ENCODE measurements around the gene RAB11FIP3.
A peak's percentile ranks its signal among the peaks of the same experiment; 100 is the strongest.
"Not testable (repeated sequence)": the region's sequence is repeated elsewhere in the genome, so short reads cannot be mapped to it uniquely, and the experiment has no call there.

Gene RAB11FIP3, protein sequence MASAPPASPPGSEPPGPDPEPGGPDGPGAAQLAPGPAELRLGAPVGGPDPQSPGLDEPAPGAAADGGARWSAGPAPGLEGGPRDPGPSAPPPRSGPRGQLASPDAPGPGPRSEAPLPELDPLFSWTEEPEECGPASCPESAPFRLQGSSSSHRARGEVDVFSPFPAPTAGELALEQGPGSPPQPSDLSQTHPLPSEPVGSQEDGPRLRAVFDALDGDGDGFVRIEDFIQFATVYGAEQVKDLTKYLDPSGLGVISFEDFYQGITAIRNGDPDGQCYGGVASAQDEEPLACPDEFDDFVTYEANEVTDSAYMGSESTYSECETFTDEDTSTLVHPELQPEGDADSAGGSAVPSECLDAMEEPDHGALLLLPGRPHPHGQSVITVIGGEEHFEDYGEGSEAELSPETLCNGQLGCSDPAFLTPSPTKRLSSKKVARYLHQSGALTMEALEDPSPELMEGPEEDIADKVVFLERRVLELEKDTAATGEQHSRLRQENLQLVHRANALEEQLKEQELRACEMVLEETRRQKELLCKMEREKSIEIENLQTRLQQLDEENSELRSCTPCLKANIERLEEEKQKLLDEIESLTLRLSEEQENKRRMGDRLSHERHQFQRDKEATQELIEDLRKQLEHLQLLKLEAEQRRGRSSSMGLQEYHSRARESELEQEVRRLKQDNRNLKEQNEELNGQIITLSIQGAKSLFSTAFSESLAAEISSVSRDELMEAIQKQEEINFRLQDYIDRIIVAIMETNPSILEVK

DNA sequence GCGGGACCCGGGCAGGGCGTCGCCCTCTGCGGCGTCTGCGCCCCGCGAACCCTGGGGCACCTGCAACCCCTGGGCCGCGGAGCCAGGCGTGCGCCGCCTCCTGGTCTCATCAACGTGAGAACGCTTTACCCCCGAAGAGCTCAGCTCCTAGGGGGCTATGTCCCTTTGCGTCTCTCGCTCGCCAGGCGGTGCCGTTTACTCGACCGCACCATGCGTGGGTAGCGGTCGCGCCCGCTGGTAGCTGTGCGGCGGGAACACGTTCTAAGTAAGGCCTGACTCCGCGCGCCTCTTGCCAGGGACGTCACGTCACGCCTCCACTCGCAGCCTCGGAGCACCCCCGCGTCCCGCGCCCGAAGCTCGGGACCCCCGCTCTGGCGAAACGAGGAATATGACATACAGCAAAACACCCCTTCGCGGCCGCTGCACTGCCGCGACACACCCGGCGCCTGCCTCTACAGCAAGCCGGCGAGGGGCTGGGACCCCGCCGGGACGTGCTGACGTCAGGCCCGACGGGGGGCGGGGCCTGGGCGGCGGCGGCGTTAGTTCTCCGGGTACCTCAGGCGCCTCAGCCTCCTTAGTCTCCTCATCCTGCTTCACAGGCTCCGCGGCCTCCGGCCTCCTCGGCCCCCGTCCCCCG lies at the start of gene RAB11FIP3:
Gene RAB11FIP3, plus strand, starts transcription at position 568 of the 637 bp plus-strand sequence. CDS start 358 bp downstream, outside the sequence.
- peak; percentile 89 for DNase-seq (ENCODE audit: low spot score)

DNA sequence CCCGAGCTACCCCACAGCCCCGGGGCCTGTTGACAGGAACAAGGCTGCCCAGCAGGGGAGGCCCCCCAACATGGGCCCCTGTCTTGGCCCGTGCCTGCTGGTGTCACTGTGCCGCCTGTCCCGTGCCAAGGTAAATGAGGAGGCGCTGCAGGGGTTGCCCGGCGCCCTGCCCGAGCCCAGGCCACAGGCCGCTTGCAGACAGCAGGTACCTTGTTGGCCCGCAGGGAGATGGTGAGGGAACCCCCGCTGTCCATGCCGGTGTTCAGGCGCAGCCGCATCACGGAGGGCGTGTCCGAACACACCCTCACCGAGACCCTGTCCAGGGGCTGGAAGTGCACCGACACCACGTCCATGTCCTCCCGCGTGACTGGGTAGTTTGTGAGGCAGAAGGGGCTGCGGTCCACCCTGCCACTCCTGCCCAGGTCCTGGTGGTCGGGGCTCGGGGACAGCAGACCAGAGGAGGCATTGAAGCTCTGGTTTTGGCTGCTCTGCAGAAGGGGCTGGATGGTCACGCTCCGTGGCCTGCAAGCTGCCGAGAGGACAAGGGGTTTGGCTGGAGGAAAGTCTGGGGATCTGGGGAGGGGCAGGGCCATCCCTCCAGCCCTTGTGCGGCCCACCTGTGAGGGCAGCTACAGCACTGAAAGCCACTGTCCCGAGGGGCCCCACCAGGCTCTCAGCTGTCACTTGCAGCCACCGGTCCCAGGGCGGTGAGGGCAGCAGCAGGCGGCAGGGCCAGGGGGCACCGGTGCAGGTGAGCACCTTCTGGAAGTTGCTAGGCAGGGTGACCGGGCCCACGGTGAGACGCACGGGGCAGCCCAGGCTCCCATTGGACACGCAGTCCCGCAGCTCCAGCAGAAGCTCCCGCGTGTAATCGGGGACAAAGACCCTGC lies 49.3 kb upstream of the RAB11FIP3 start:
- DNase-seq (ENCODE audit: low spot score): no peak

DNA sequence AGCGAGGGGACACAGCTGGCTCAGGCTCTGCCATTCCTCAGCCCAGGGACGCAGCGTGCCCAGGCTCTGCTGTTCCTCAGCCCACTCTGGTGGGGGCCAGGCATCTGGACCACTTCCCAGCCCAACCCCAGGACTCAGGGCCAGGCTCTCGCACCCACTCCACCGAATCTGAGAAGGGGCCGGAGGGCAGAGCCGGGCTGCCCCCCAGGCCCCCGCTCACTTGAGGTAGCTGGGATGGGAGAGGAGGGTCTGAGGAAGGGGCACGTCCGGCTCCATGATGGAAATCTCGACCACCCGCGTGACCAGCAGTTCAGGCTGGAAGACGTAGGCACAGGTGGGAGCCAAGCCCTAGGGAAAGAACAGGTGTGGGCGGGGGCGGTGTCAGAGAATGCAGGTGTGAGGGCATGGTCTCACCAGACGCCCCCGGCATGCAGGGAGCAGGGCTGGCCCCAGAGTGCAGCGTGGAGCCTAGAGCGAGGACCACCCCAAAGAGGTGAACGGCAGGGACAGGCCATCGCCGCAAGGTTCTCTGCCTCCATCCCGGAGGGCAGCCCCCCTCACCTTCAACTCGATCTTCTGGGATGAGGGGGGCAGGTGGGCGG lies 48.5 kb upstream of the RAB11FIP3 start:
- DNase-seq (ENCODE audit: low spot score): no peak

DNA sequence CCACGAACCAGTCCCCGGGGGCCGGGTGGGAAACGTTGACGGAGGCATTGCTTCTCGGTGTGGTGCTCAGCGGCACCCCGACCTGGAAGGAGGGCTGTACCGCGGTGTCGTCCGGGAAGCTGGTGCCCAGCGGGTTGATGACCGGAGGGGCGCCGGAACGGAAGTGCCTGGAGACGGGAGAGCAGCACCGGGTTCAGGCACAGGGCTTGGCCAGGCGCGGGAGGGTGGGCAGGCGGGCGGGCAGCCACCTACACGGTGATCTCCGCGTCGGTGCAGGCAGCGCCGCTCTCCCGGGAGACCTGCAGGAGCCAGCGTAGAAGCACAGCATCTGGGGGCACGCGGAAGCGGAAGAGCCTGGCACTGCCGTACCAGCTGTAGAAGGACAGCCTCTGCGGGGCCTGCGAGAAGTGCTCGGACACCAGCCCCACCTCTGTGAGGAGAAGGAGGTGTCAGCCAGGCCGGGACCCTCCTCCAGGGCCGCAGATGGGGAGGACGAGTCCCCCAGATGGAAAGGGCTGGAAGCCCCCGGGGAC lies 48.0 kb upstream of the RAB11FIP3 start:
- no peak for DNase-seq (ENCODE audit: low spot score)

DNA sequence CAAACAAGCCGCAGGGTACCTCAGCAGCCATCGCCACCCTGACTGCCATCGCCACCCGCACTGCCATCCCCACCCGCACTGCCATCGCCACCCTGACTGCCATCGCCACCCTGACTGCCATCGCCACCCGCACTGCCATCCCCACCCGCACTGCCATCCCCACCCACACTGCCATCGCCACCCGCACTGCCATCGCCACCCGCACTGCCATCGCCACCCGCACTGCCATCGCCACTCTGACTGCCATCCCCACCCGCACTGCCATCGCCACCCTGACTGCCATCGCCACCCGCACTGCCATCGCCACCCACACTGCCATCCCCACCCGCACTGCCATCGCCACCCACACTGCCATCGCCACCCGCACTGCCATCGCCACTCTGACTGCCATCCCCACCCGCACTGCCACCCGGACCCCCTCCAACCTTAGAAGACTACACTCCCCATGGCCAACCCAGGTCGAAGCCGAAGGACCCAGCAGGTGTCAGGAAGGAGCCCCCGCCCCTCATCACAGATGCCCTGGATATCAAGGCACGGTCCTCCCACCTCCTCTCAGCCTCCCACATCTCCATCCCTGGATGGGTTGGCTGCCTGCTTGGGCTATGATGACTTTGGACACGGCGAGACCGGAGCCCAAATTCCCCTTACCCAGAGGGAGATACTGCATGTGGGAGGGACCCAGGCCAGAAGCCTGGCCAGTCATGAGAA lies 47.2 kb upstream of the RAB11FIP3 start:
- DNase-seq (ENCODE audit: low spot score): not testable (repeated sequence)

DNA sequence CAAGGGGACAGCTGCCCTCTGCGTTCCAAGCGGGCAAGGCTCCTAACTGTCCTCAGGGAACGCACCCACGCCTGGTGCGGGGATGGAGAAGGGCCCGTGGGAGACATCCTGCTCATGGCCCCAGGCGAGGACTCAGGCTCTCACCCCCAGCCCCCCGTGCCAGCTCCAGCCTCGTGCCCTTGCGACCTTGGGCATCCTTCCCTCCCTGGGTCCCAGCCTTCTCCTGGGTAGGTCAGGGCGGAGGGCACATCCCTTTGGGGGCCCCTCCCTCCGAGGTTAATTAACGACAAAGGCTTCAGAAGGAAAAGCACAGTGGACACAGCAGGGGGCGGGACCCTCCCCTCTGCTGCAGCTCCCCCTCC lies 46.6 kb upstream of the RAB11FIP3 start:
- DNase-seq (ENCODE audit: low spot score): no peak

DNA sequence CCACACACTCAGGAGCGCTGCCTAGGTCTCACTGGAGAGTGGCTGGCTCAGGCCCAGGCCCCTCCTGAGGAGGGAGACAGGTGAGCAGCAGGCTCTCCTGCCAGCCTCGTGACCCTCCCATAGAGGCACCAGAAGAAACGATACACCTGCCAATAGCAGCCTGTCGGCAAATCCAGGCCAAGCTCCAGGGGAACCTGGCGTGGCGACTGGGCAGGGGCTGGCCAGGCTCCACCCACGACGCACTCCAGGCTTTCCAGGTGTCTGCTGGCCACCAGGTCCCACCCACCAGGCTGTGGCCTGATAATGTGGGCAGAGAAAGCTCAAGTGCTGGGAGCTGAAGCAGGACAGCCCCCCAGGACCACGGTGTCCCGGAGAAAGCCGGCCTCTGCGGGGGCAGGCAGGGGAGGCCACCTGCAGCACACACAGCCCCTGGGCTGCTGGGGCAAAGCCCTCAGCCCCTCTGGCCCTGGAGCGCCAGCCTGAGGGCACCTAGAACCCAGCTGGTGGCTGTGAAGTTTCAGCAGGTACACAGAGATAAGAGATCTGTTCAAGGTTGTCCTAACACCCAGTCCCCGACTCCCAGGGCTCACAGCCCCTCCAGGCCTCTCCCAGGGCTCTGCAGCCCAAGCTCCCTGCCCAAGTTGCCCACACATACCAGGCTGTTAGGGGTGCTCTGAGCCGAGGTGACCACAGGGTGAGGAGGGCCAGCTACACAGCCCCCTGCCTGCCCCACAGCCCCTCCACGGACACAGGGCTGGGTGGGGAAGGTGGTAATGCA lies 46.1 kb upstream of the RAB11FIP3 start:
- no peak for DNase-seq (ENCODE audit: low spot score)

DNA sequence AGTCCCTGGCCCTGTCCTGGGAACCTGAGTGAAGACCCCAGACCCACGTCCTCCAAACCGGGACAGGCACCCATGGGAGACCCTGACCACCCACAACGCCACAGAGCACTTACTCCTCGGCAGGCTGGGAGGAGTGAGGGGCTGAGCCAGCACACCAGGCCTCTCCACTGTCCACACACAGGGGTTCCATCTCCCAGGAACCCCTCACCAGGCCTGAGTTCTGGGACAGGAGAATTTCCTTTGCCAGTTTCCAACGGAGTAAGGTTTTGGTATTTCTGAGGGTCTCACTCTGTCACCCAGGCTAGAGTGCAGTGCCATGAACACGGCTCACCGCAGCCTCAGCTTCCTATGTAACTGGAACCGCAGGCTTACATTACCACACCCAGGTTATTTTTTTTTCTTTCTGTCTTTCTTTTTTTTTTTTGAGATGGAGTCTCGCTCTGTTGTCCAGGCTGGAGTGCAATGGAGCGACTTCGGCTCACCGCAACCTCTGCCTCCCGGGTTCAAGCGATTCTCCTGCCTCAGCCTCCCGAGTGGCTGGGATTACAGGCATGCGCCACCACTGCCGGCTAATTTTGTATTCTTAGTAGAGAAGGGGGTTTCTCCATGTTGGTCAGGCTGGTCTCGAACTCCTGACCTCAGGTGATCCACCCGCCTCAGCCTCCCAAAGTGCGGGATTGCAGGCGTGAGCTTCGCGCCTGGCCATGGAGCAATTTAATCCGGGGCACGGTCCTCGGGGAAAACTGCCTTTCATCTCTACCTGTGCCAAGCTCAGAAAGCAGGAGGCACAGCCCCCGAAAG lies 45.3 kb upstream of the RAB11FIP3 start:
- DNase-seq (ENCODE audit: low spot score): no peak

DNA sequence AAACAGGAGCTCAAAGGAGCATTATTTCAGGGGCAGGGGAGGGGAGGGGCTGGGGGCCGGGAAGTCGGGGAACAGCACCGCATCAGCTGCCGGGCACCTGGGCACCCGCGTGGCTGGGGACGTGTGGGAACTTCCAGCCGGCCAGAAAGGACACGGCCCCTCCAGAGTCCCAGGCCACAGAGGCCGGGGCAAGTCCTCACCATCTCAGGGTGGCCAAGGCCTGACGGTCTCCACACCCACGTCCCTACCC lies 44.8 kb upstream of the RAB11FIP3 start:
- peak; percentile 57 for DNase-seq (ENCODE audit: low spot score)

DNA sequence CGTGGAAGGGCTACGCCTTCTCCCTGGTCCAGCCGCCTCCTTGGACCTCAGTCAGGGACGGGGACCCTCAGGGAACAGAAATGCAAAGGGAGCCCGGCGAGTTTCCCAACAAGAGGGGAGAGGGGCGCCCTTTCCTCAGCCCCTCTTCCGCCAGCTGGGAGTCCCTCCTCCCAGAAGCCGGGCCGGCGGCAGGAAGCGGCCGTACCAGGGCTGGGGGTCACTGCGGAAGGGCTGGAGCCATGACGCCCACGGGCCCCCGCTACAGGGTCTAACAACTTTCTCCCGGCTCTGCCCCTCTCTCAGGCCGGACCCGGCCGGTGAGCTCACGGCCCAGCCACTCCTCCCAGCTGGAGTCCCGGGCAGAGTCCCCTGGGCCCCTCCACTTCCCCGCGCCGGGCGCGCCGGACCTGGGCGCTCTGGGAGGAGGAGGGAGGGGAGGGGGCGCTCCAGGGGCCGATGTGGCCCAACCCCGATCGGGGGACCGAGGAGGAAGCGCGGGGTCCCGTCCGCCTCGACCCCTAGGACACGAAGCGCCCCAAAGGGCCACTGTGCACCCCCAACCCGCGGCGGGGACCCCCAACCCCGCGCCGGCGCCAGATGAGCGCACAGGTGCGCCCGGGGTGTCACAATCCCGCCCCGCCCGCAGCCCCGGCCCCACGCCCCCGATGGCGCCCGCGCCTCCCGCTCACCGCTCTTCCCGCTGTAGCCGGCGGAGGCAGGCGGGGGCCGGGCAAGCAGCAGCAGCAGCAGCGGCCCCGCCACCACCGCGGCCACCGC lies 44.2 kb upstream of the RAB11FIP3 start:
- DNase-seq (ENCODE audit: low spot score): peak; percentile 74

DNA sequence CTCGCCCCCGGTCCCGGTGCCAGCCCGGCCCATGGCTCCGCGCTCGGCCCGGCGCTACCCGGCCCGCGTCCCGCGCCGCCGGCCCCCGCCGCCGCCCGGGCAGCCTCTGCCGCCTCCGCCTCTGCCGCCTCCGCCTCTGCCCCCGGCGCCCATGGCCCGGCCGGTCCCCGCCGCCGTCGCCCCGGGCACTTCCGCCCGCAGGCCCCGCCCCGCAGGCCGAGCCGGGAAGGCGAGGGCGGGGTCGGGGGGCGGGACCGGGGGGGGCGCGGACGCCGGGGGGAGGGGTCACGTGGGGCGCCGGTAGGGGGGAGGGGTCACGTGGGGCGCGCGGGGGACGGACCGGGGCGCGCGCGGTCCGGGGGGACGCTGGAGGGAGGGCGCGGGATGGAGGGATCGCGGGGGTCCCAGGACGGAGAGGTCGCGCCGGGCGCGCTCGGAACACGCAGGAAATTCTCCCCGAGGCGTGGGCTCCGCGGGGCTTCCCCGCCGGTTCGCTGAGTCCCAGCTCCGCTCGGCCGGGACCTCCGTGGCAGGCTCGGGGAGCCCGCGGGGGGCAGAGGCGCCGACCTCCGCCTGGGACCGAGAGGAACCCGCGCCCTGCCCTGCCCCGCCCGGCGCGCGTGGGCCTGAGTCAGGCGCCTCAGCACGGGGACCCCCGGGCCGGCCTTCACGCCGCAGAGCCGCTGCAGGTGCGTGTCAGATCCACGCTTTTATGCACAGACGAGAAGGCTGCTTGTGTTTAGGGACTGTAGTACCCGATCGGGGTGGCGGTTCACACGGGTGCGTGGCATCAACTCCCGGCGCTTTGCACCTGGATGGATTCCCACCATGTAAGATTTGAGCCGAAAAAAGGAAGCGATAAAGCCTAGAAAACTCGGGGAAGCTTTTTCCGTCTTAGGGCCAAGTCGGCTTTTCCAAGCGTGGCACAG lies 43.4 kb upstream of the RAB11FIP3 start, which contains the start of gene PGAP6:
Gene PGAP6, minus strand, starts transcription at position 190 of the 929 bp plus-strand sequence. Its CDS starts 157 bp downstream, at position 33.
- no peak for DNase-seq (ENCODE audit: low spot score)

DNA sequence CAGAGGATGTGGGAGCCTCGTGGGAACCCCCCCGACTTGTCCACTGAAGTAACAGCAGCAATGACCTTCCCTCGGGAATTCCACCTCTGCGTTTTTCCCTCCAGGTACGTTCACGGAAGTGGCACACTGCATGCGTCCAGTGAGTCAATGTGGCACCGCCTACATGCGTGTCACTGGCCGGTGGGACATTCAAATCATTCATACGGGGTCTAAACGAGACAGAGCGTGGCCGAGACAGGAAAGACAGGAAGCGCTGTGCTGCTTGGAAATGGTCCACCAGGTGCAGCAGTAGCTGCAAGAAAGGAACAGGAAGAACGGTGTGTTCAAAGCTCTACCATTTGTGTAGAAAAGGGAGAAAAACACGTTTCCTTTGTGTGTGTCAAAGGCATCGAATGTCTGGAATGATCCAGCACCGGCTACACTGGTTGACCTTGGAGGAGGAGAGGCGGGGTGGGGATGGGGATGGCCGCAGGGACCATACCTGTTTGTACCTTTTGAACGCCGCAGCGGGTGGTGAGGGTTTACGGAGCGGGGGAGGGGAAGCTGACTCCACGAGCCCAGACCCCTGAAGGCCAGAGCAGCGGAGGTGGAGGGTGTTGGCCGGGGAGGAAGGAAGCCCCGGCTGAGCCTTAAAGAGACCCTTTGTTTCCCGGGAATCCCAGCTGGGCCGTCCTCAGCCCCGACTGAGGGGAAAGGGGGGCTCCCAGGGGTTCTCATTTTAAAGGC lies 42.0 kb upstream of the RAB11FIP3 start:
- DNase-seq (ENCODE audit: low spot score): peak; percentile 65

DNA sequence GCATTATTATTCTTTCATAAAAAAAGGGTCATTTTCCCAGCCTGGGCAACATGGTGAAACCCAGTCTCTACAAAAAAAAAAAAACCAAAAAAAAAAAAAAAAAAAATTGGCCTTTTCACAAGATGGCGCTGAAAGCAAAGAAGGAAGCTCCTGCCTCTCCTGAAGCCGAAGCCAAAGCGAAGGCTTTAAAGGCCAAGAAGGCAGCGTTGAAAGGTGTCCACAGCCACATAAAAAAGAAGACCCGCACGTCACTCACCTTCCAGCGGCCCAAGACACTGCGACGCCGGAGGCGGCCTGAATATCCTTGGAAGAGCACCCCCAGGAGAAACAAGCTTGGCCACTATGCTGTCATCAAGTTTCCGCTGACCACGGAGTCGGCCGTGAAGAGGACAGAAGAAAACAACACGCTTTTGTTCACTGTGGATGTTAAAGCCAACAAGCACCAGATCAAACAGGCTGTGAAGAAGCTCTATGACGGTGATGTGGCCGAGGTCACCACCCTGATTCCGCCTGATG lies 38.8 kb upstream of the RAB11FIP3 start:
- DNase-seq (ENCODE audit: low spot score): peak; percentile 52

DNA sequence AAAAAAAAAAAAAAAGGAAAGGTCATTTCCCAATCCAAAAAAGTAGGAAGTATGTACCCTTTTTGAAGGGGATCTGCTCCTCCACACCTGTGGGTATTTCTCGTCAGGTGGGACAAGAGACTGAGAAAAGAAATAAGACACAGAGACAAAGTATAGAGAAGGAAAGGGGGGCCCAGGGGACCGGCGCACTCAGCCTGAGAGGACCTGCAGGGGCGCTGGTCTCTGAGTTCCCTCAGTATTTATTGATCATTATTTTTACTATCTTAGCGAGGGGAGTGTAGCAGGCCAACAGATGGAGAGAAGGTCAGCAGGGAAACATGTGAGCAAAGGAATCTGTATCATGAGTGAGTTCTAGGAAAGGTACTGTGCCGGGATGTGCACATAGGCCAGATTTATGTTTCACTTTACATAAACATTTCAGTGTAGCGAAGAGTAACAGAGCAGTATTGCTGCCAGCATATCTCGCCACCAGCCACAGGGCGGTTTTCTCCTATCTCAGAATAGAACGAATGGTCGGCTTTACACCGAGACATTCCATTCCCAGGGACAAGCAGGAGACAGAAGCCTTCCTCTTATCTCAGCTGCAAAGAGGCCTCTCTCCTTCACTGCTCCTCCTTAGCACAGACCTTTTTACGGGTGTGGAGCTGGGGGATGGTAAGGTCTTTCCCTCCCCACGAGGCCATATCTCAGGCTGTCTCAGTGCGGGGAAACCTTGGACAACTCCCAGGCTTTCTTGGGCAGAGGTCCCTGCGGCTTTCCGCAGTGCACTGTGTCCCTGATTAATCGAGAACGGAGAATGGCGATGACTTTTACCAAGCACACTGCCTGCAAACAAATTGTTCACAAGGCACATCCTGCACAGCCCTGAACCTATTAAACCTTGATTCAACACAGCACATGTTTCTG lies 37.4 kb upstream of the RAB11FIP3 start:
- DNase-seq (ENCODE audit: low spot score): not testable (repeated sequence)

DNA sequence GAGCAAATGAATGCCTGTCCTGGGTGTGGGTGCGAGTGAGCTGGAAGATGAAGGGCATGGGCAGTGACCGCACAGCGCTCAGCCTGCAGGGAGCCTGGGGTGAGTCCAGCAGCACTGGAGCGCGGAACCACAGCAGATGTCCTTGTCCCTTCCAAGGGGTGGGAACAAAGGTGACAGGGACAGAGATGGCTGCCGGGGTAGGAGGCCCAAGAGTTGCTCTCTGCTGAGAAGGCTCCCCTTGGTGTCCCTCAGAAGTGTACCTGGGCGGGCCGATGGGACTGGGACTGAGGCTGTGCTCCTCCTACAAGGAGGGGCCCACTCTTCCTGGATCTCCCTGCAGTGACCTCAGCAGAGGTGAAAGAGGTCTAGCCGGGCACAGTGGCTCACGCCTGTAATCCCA lies 36.1 kb upstream of the RAB11FIP3 start:
- no peak for DNase-seq (ENCODE audit: low spot score)
